Ecto neural progenitor cell (in vitro differentiated cells): Measurements from ENCODE around the gene PXK.
A peak's percentile ranks its signal among the peaks of the same experiment; 100 is the strongest.
"Not testable (repeated sequence)": the region's sequence is repeated elsewhere in the genome, so short reads cannot be mapped to it uniquely, and the experiment has no call there.

Source experiments
- DNase-seq: peaks from one replicate; pipeline ENCODE4 v3.0.0-alpha.2; 2018; ENCODE audit warnings: low spot score

Gene PXK

GRCh38 chr3:58419780-58420507 is 87.3 kb downstream of the PXK start:
- no peak for DNase-seq

- DNase-seq = no peak
Observed at GRCh38 chr3:58421004-58421403, 88.3 kb downstream of the PXK start.

- no peak for DNase-seq
Observed at GRCh38 chr3:58422756-58423325, 90.1 kb downstream of the PXK start.

GRCh38 chr3:58424613-58425012 is 91.9 kb downstream of the PXK start:
- DNase-seq = no peak

GRCh38 chr3:58425782-58426181 is 93.1 kb downstream of the PXK start:
- no peak for DNase-seq

GRCh38 chr3:58427661-58428361 is 95.1 kb downstream of the PXK start:
- no peak for DNase-seq

- no peak for DNase-seq
Observed at GRCh38 chr3:58429657-58430056, 97.0 kb downstream of the PXK start.

- DNase-seq = no peak
Observed at GRCh38 chr3:58432905-58433304, 100.2 kb downstream of the PXK start.

GRCh38 chr3:58433400-58434167 is 100.9 kb downstream of the PXK start, which contains the start of gene PDHB:
PDHB (minus strand) TSS chr3:58433832; CDS start chr3:58433809, 23 bp downstream.
- peak; percentile 94 for DNase-seq

GRCh38 chr3:58434168-58434504 is 101.4 kb downstream of the PXK start:
- no peak for DNase-seq

- DNase-seq = peak; percentile 50
Observed at GRCh38 chr3:58434511-58434910, 101.8 kb downstream of the PXK start.

GRCh38 chr3:58434990-58435389 is 102.3 kb downstream of the PXK start:
- DNase-seq = peak; percentile 62

GRCh38 chr3:58437276-58437675 is 104.6 kb downstream of the PXK start:
- DNase-seq = not testable (repeated sequence)

GRCh38 chr3:58440996-58441355 is 108.3 kb downstream of the PXK start:
- not testable (repeated sequence) for DNase-seq

GRCh38 chr3:58441514-58442450 is 109.1 kb downstream of the PXK start:
- no peak for DNase-seq

GRCh38 chr3:58452176-58452575 is 119.5 kb downstream of the PXK start:
- DNase-seq = no peak

GRCh38 chr3:58459160-58459559 is 126.5 kb downstream of the PXK start:
- DNase-seq = no peak

- DNase-seq = no peak
Observed at GRCh38 chr3:58462829-58463180, 130.1 kb downstream of the PXK start.

- DNase-seq = peak; percentile 81
Observed at GRCh38 chr3:58463181-58463941, 130.7 kb downstream of the PXK start.

- DNase-seq = no peak
Observed at GRCh38 chr3:58463942-58464271, 131.2 kb downstream of the PXK start.

- no peak for DNase-seq
Observed at GRCh38 chr3:58464866-58465265, 132.2 kb downstream of the PXK start.
